Measurements from ENCODE around the gene TOX2. TPM values are rescaled to one million over a fixed set of nuclear protein-coding genes. Genes with fewer than 3 reads are reported as not detected.

The TOX2 gene
- total RNA-seq, 4 donors from 2014 or later: 0.40 to 3.0 (median 1.6) TPM

DNA sequence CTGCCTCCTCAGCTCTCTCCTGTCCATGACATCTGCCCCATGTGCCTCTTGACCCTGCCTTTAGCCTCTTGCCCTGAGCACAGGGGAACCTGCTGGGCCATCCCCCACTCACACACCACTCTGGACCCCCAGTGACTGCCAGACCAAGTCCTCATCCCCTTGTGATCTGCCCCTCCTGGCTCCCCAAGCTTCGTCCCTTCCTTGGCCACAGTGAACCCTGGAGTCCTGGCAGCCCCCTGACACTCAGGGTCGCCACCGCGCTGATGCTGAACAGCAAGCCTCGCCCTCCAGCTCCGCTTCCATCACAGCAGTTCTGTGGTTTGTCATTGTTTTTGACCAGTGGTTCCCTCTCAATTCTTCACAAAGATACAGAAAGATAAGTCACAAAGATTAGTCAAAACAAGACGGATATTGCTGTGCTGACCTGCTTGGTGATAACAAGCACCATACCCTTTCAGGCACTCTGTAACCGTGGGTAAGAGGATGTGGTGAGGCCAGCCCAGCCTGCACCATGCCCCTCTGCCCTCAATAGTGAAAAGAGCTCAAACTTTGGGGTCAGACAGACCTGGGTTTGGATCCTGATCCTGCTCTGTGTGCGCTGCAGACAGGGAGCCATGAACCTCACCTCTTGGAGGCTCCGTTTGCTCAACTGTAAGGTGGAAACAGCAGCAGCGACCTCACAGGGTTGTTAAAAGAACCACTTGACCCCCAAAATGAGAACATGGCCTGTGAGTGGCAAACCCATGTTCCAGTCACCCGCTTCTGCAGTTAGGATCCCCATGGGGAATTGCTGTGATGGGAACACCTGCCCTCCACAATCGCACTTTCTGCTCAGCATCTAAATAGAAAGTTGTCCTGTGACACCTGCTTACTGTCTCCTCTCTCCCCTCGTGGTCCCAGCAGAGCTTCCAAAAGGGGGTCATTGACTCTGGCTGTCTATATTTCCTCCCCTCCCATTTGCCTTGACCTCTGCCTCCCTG, 114.5 kb downstream of the TOX2 start:
- WGBS: 70% methylated on average over 14 of the region's 14 CpGs
- DNase-seq (ENCODE audit: low spot score in 2 of 2): peak in 1 of 2 donors; percentile 74

DNA sequence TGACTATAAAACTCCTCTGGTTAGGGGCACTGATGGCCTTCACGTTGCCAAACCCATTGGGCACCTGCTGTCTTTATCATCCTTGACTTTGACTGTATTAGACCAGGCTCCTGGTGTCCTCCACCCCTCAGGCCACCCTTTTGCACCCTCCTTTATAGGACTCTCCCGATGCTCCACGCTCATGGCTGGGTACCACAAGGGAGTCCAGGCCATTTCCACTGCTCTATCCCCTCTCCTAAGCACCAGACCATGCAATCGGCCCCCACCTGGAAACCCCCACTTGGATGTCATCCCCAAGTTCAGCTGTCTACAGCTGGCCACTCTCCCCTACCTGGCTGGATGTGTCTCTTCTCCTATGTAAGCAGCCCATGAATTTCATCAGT, 115.2 kb downstream of the TOX2 start:
- peak in 1 of 2 donors; percentile 24 for DNase-seq (ENCODE audit: low spot score in 2 of 2)
- Histone ChIP-seq H3K36me3 (no peaks in the 10 kb centered on the region), H3K9me3 (no peaks in the 10 kb centered on the region), H3K27ac (no peak overlapping the region), H3K27me3 (peaks cover 13% of the 10 kb centered on the region), H3K4me1 (peaks cover 3% of the 10 kb centered on the region), H3K4me3 (no peak overlapping the region)
- 89% methylated on average over 4 of the region's 4 CpGs for WGBS
- TF ChIP-seq POLR2AphosphoS5 (IDR thresholded peaks at IDR 0.05): no peak

More for the DNA sequence above, 114.5 kb downstream of the TOX2 start:
- no peak for TF ChIP-seq EP300 (IDR thresholded peaks at IDR 0.05)
- TF ChIP-seq POLR2A (IDR thresholded peaks at IDR 0.05): no peak
- TF ChIP-seq, protein P1, sequence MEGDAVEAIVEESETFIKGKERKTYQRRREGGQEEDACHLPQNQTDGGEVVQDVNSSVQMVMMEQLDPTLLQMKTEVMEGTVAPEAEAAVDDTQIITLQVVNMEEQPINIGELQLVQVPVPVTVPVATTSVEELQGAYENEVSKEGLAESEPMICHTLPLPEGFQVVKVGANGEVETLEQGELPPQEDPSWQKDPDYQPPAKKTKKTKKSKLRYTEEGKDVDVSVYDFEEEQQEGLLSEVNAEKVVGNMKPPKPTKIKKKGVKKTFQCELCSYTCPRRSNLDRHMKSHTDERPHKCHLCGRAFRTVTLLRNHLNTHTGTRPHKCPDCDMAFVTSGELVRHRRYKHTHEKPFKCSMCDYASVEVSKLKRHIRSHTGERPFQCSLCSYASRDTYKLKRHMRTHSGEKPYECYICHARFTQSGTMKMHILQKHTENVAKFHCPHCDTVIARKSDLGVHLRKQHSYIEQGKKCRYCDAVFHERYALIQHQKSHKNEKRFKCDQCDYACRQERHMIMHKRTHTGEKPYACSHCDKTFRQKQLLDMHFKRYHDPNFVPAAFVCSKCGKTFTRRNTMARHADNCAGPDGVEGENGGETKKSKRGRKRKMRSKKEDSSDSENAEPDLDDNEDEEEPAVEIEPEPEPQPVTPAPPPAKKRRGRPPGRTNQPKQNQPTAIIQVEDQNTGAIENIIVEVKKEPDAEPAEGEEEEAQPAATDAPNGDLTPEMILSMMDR (IDR thresholded peaks at IDR 0.05): no peak
- no peak for TF ChIP-seq POLR2AphosphoS5 (IDR thresholded peaks at IDR 0.05)
- H3K36me3 ChIP-seq: no peaks in the 10 kb centered on the region
- no peaks in the 10 kb centered on the region for H3K9me3 ChIP-seq
- H3K27me3 ChIP-seq: peaks cover 6% of the 10 kb centered on the region
- H3K4me1 ChIP-seq: peaks cover 3% of the 10 kb centered on the region
- H3K4me3 ChIP-seq: no peak overlapping the region
- no peak overlapping the region for H3K27ac ChIP-seq

DNA sequence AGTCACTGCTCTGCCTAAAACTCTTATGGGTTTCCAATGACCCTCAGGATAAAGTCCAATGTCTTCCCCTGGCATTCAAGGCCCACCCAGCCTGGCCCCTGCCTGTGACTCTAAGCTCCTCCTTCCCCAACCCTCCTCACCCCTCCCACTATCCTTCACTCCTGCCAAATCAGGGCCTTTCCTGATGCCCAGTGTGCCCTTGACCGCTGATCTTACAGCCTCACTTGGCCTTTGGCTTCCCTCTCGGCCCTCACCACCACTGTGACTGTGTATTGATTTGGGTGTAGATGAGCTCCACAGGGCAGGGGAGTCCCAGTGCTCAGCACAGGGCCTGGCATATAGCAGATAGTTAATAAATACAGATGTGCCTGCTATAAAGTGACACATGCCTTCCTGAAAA, 115.7 kb downstream of the TOX2 start:
- peak in 1 of 2 donors; percentile 44 for DNase-seq (ENCODE audit: low spot score in 2 of 2)
- TF ChIP-seq POLR2AphosphoS5 (IDR thresholded peaks at IDR 0.05): no peak
- TF ChIP-seq POLR2A (IDR thresholded peaks at IDR 0.05): no peak
- TF ChIP-seq, protein P1 (IDR thresholded peaks at IDR 0.05): no peak
- TF ChIP-seq EP300 (IDR thresholded peaks at IDR 0.05): no peak

DNA sequence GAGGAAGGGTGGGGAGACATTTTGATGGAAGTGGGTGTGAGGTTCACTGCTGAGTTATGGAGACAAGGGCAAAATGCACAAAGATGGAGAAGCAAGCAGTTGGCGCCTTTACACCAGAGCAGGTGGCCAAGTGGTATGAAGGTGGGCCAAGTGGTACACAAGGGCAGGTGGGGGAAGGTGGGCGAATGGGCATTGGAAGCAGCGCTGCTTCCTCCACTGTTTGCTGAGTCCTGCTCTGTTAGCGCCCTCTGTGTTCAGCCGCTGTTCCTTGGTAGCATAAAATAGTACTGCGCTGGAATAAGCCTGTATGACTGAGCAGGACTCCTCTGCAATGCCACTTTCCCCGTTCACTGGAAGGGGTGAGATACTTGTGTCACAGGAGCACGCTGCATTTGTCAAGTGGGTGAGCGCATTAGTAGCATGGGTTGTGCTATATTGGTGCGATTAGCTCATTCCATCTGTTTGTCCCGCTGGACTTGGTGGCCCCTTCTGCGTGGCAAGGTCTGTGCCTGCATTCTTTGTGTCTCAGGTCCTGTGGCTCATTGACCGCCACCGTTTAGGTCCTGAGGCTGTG, 116.4 kb downstream of the TOX2 start:
- H3K36me3 ChIP-seq: no peaks in the 10 kb centered on the region
- peaks cover 3% of the 10 kb centered on the region for H3K4me1 ChIP-seq
- no peak overlapping the region for H3K27ac ChIP-seq
- peaks cover 21% of the 10 kb centered on the region for H3K27me3 ChIP-seq
- TF ChIP-seq POLR2AphosphoS5 (IDR thresholded peaks at IDR 0.05): no peak
- TF ChIP-seq EP300 (IDR thresholded peaks at IDR 0.05): no peak
- no peak for TF ChIP-seq POLR2A (IDR thresholded peaks at IDR 0.05)
- TF ChIP-seq, protein P1 (IDR thresholded peaks at IDR 0.05): no peak
- 84% methylated on average over 13 of the region's 14 CpGs for WGBS
- H3K9me3 ChIP-seq: no peaks in the 10 kb centered on the region
- peak in 1 of 2 donors; percentile 63 for DNase-seq (ENCODE audit: low spot score in 2 of 2)
- H3K4me3 ChIP-seq: no peak overlapping the region

More for the DNA sequence above, 115.7 kb downstream of the TOX2 start:
- Histone ChIP-seq H3K36me3 (no peaks in the 10 kb centered on the region), H3K27ac (no peak overlapping the region), H3K4me1 (peaks cover 3% of the 10 kb centered on the region), H3K9me3 (no peaks in the 10 kb centered on the region), H3K27me3 (peaks cover 16% of the 10 kb centered on the region), H3K4me3 (no peak overlapping the region)
- WGBS: 88% methylated on average over 2 of the region's 2 CpGs

DNA sequence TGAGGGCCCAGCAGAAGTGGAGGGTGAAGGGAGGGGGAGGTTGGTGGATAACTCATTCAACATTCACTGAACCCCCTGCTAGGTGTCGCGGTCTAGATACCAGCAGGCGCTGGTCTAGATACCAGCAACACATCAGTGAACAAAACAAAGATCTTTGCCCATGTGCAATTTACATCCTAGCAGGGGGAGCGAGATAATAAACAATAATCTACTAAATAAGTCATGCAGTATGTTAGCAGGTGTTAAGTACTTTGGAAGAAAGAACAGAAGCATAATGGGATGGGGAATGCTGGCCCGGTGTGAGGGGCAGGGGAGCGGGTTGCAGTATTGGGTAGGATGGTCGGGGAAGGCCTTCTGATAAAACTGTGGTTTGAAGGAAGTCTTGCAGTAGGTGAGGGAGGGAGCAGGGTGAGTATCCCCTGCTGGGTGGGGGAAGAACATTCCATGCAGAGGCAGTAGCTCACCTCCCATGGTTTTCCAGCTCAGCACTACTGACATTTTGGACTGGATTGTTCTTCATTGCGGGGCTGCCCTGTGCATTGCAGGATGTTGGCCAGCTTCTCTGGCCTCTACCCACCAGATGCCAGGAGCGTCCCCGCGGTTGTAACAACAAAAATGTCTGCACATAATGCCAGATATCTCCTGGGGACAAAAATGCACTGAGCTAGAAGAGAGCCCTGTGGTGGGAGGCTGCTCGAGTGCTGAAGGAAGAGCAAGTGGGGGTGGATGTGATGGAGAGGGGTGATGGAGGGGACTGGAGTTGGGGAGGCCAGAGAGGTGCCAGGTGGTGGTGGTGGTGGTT, 117.3 kb downstream of the TOX2 start:
- Histone ChIP-seq H3K27me3 (peaks cover 29% of the 10 kb centered on the region), H3K27ac (no peak overlapping the region), H3K4me1 (peaks cover 2% of the 10 kb centered on the region), H3K36me3 (no peaks in the 10 kb centered on the region), H3K9me3 (no peaks in the 10 kb centered on the region), H3K4me3 (no peak overlapping the region)
- peak in 1 of 2 donors; percentile 67 for DNase-seq (ENCODE audit: low spot score in 2 of 2)
- TF ChIP-seq, protein P1 (IDR thresholded peaks at IDR 0.05): no peak
- TF ChIP-seq EP300 (IDR thresholded peaks at IDR 0.05): no peak
- no peak for TF ChIP-seq POLR2A (IDR thresholded peaks at IDR 0.05)
- TF ChIP-seq POLR2AphosphoS5 (IDR thresholded peaks at IDR 0.05): no peak
- WGBS: 78% methylated on average over 12 of the region's 12 CpGs
